Stimulated activated naive B cell treated with anti-CD40 and anti-IgM and Interleukin-4, amounts not matched to agents 10 μg/mL and 1 μg/mL and 100 μg/mL, for 72 hours (primary cell): ENCODE results near the gene CDC42SE2.

ENCODE experiments used
- ATAC-seq, 2 donors: fragments of 150-1000 bp; cut with Tn5 transposase; replicated peaks; 2 replicates each; pipeline ENCODE4 v1.10.0; 2021; ENCODE audit warnings: moderate library complexity in 1 of 2
- DNase-seq: peaks from one replicate; pipeline ENCODE4 v3.0.0; 2021
- H3K27ac Mint-ChIP-seq: one replicate; pipeline ENCODE4 v1.8.0; 2022; ENCODE audit warnings: mild to moderate bottlenecking, mixed read lengths
- H3K27me3 Mint-ChIP-seq, 2 donors: one replicate each; pipeline ENCODE4 v1.8.0; 2022; ENCODE audit warnings: mixed read lengths in 2 of 2
- H3K36me3 Mint-ChIP-seq, 2 donors: one replicate each; pipeline ENCODE4 v1.8.0; 2022; ENCODE audit warnings: mixed read lengths in 2 of 2, mild to moderate bottlenecking in 1 of 2
- H3K4me1 Mint-ChIP-seq, 2 donors: one replicate each; pipeline ENCODE4 v1.8.0; 2022; ENCODE audit warnings: mixed read lengths in 2 of 2, mild to moderate bottlenecking in 1 of 2
- H3K4me3 Mint-ChIP-seq, 2 donors: one replicate each; pipeline ENCODE4 v1.8.0; 2022; ENCODE audit warnings: mild to moderate bottlenecking in 2 of 2, mixed read lengths in 2 of 2, moderate library complexity in 1 of 2
- H3K9me3 Mint-ChIP-seq, 2 donors: one replicate each; pipeline ENCODE4 v1.8.0; 2022; ENCODE audit warnings: mixed read lengths in 2 of 2, mild to moderate bottlenecking in 1 of 2

The CDC42SE2 gene

GRCh38 chr5:131381777-131382176 lies 117.9 kb downstream of the CDC42SE2 start:
- H3K9me3 Mint-ChIP-seq: peaks cover 2 to 4% of the 10 kb centered on the region in 2 donors
- H3K36me3 Mint-ChIP-seq: peaks cover 12 to 31% of the 10 kb centered on the region in 2 donors

GRCh38 chr5:131382407-131383395 lies 118.8 kb downstream of the CDC42SE2 start:
- Mint-ChIP-seq H3K4me1 (peaks cover 34 to 58% of the 10 kb centered on the region in 2 donors), H3K27ac (peak overlapping the region; percentile 62), H3K36me3 (peaks cover 14 to 30% of the 10 kb centered on the region in 2 donors), H3K27me3 (no peaks in the 10 kb centered on the region), H3K9me3 (peaks cover 2 to 4% of the 10 kb centered on the region in 2 donors), H3K4me3 (no peak overlapping the region)
- DNase-seq (peak; percentile 32), ATAC-seq (peak; percentile 73 to 74)

More at GRCh38 chr5:131381777-131382176, 117.9 kb downstream of the CDC42SE2 start:
- Mint-ChIP-seq H3K4me1 (peaks cover 35 to 67% of the 10 kb centered on the region in 2 donors), H3K4me3 (peak overlapping the region; percentile 51 to 64), H3K27ac (peak overlapping the region; percentile 95), H3K27me3 (no peaks in the 10 kb centered on the region)
- ATAC-seq (no peak), DNase-seq (no peak)

GRCh38 chr5:131384173-131384572 lies 120.3 kb downstream of the CDC42SE2 start:
- no peak for DNase-seq
- no peak for ATAC-seq
- no peak overlapping the region for H3K27ac Mint-ChIP-seq
- peaks cover 2 to 4% of the 10 kb centered on the region in 2 donors for H3K9me3 Mint-ChIP-seq
- H3K4me3 Mint-ChIP-seq: no peak overlapping the region
- peaks cover 34 to 58% of the 10 kb centered on the region in 2 donors for H3K4me1 Mint-ChIP-seq
- H3K36me3 Mint-ChIP-seq: peaks cover 18 to 34% of the 10 kb centered on the region in 2 donors
- no peaks in the 10 kb centered on the region for H3K27me3 Mint-ChIP-seq

- H3K9me3 Mint-ChIP-seq: peaks cover 2 to 4% of the 10 kb centered on the region in 2 donors
- no peak overlapping the region for H3K27ac Mint-ChIP-seq
- no peak for ATAC-seq
- H3K27me3 Mint-ChIP-seq: no peaks in the 10 kb centered on the region
- no peak overlapping the region for H3K4me3 Mint-ChIP-seq
- DNase-seq: no peak
- H3K4me1 Mint-ChIP-seq: peaks cover 37 to 61% of the 10 kb centered on the region in 2 donors
- H3K36me3 Mint-ChIP-seq: peaks cover 22 to 40% of the 10 kb centered on the region in 2 donors
These were observed 120.9 kb downstream of the CDC42SE2 start for GRCh38 chr5:131384616-131385214.

- peaks cover 26 to 45% of the 10 kb centered on the region in 2 donors for H3K36me3 Mint-ChIP-seq
- H3K27ac Mint-ChIP-seq: peak overlapping the region; percentile 75
These were observed 122.3 kb downstream of the CDC42SE2 start for GRCh38 chr5:131386124-131386523.

GRCh38 chr5:131386779-131387178 lies 122.9 kb downstream of the CDC42SE2 start:
- H3K27ac Mint-ChIP-seq: peak overlapping the region; percentile 42
- H3K27me3 Mint-ChIP-seq: no peaks in the 10 kb centered on the region
- peaks cover 33 to 54% of the 10 kb centered on the region in 2 donors for H3K4me1 Mint-ChIP-seq
- peaks cover 0 to under 1% of the 10 kb centered on the region in 2 donors for H3K9me3 Mint-ChIP-seq
- H3K36me3 Mint-ChIP-seq: peaks cover 24 to 45% of the 10 kb centered on the region in 2 donors
- no peak overlapping the region for H3K4me3 Mint-ChIP-seq
- no peak for DNase-seq
- no peak for ATAC-seq

More at GRCh38 chr5:131386124-131386523, 122.3 kb downstream of the CDC42SE2 start:
- Mint-ChIP-seq H3K4me1 (peaks cover 37 to 61% of the 10 kb centered on the region in 2 donors), H3K9me3 (peaks cover 2 to 4% of the 10 kb centered on the region in 2 donors), H3K4me3 (no peak overlapping the region), H3K27me3 (no peaks in the 10 kb centered on the region)
- DNase-seq (no peak), ATAC-seq (no peak)

GRCh38 chr5:131387255-131387654 lies 123.4 kb downstream of the CDC42SE2 start:
- Mint-ChIP-seq H3K36me3 (peaks cover 27 to 46% of the 10 kb centered on the region in 2 donors), H3K4me1 (peaks cover 30 to 51% of the 10 kb centered on the region in 2 donors), H3K4me3 (no peak overlapping the region), H3K27ac (peak overlapping the region; percentile 37), H3K27me3 (no peaks in the 10 kb centered on the region), H3K9me3 (no peaks in the 10 kb centered on the region)
- ATAC-seq (no peak), DNase-seq (no peak)

- no peaks in the 10 kb centered on the region for H3K9me3 Mint-ChIP-seq
- H3K27ac Mint-ChIP-seq: peak overlapping the region; percentile 85
- peak; percentile 56 to 75 for ATAC-seq
- peaks cover 20 to 55% of the 10 kb centered on the region in 2 donors for H3K4me1 Mint-ChIP-seq
- H3K27me3 Mint-ChIP-seq: no peaks in the 10 kb centered on the region
- H3K36me3 Mint-ChIP-seq: peaks cover 46 to 59% of the 10 kb centered on the region in 2 donors
- no peak for DNase-seq
- peak overlapping the region in 1 of 2 donors; percentile 25 for H3K4me3 Mint-ChIP-seq
These were observed 125.4 kb downstream of the CDC42SE2 start for GRCh38 chr5:131389096-131389868.

- Mint-ChIP-seq H3K27me3 (no peaks in the 10 kb centered on the region), H3K36me3 (peaks cover 47 to 59% of the 10 kb centered on the region in 2 donors), H3K4me3 (peak overlapping the region; percentile 22 to 42), H3K27ac (peak overlapping the region; percentile 63), H3K9me3 (no peaks in the 10 kb centered on the region), H3K4me1 (peaks cover 18 to 53% of the 10 kb centered on the region in 2 donors)
- no peak for ATAC-seq
- no peak for DNase-seq
These were observed 126.0 kb downstream of the CDC42SE2 start for GRCh38 chr5:131389869-131390265.

- Mint-ChIP-seq H3K4me3 (no peak overlapping the region), H3K27me3 (no peaks in the 10 kb centered on the region), H3K36me3 (peaks cover 62 to 70% of the 10 kb centered on the region in 2 donors), H3K27ac (peak overlapping the region; percentile 75), H3K4me1 (peaks cover 30 to 67% of the 10 kb centered on the region in 2 donors), H3K9me3 (no peaks in the 10 kb centered on the region)
- ATAC-seq: no peak
- DNase-seq: no peak
These were observed 128.7 kb downstream of the CDC42SE2 start for GRCh38 chr5:131392466-131393095.

GRCh38 chr5:131393498-131393968 lies 129.7 kb downstream of the CDC42SE2 start:
- no peak for DNase-seq
- Mint-ChIP-seq H3K4me1 (peaks cover 30 to 70% of the 10 kb centered on the region in 2 donors), H3K36me3 (peaks cover 68 to 74% of the 10 kb centered on the region in 2 donors), H3K27me3 (no peaks in the 10 kb centered on the region), H3K4me3 (peak overlapping the region in 1 of 2 donors; percentile 44), H3K27ac (peak overlapping the region; percentile 88), H3K9me3 (no peaks in the 10 kb centered on the region)
- peak in 1 of 2 donors; percentile 39 for ATAC-seq

GRCh38 chr5:131394128-131394527 lies 130.3 kb downstream of the CDC42SE2 start:
- H3K4me1 Mint-ChIP-seq: peaks cover 28 to 70% of the 10 kb centered on the region in 2 donors
- peak overlapping the region; percentile 37 to 50 for H3K4me3 Mint-ChIP-seq
- no peaks in the 10 kb centered on the region for H3K9me3 Mint-ChIP-seq
- peak overlapping the region; percentile 88 for H3K27ac Mint-ChIP-seq
- H3K27me3 Mint-ChIP-seq: no peaks in the 10 kb centered on the region
- ATAC-seq (peak; percentile 90 to 92), DNase-seq (no peak)
- H3K36me3 Mint-ChIP-seq: peaks cover 70 to 76% of the 10 kb centered on the region in 2 donors

GRCh38 chr5:131396015-131396414 lies 132.2 kb downstream of the CDC42SE2 start:
- Mint-ChIP-seq H3K36me3 (peaks cover 66 to 70% of the 10 kb centered on the region in 2 donors), H3K9me3 (peaks cover 0 to 3% of the 10 kb centered on the region in 2 donors), H3K27ac (peak overlapping the region; percentile 90), H3K4me1 (peaks cover 20 to 61% of the 10 kb centered on the region in 2 donors), H3K4me3 (peak overlapping the region in 1 of 2 donors; percentile 37), H3K27me3 (no peaks in the 10 kb centered on the region)
- ATAC-seq (peak; percentile 67 to 80), DNase-seq (no peak)
